GM19452 (cell line): ENCODE measurements around the gene KIRREL3.

Experiments used
- ATAC-seq: cut with Tn5 transposase; IDR thresholded peaks from one replicate; pipeline ENCODE4 v1.9.1; 2021; ENCODE audit not compliant: unreplicated experiment

Gene KIRREL3

GRCh38 chr11:126720539-126721235, 279.9 kb downstream of the KIRREL3 start:
- ATAC-seq = no peak

- ATAC-seq = no peak
These were observed 280.8 kb downstream of the KIRREL3 start for GRCh38 chr11:126719740-126720139.

GRCh38 chr11:126718276-126718675, 282.3 kb downstream of the KIRREL3 start:
- no peak for ATAC-seq

GRCh38 chr11:126716456-126717083, 284.0 kb downstream of the KIRREL3 start:
- ATAC-seq = no peak

GRCh38 chr11:126713806-126714205, 286.8 kb downstream of the KIRREL3 start:
- ATAC-seq = no peak

- no peak for ATAC-seq
These were observed 288.5 kb downstream of the KIRREL3 start for GRCh38 chr11:126711977-126712625.

- no peak for ATAC-seq
These were observed 289.7 kb downstream of the KIRREL3 start for GRCh38 chr11:126710804-126711399.

- no peak for ATAC-seq
These were observed 293.1 kb downstream of the KIRREL3 start for GRCh38 chr11:126707498-126707897.

GRCh38 chr11:126704096-126704495, 296.5 kb downstream of the KIRREL3 start:
- ATAC-seq = no peak

- no peak for ATAC-seq
These were observed 296.9 kb downstream of the KIRREL3 start for GRCh38 chr11:126703662-126704061.

GRCh38 chr11:126702987-126703386, 297.6 kb downstream of the KIRREL3 start:
- no peak for ATAC-seq

- ATAC-seq = no peak
These were observed 298.3 kb downstream of the KIRREL3 start for GRCh38 chr11:126702165-126702720.

GRCh38 chr11:126701520-126701897, 299.1 kb downstream of the KIRREL3 start:
- ATAC-seq = no peak

GRCh38 chr11:126700768-126701519, 299.6 kb downstream of the KIRREL3 start:
- peak; percentile 71 for ATAC-seq

GRCh38 chr11:126698576-126698975, 302.0 kb downstream of the KIRREL3 start:
- no peak for ATAC-seq

GRCh38 chr11:126697936-126698335, 302.6 kb downstream of the KIRREL3 start:
- ATAC-seq = no peak

GRCh38 chr11:126696982-126697381, 303.6 kb downstream of the KIRREL3 start:
- no peak for ATAC-seq

- no peak for ATAC-seq
These were observed 305.3 kb downstream of the KIRREL3 start for GRCh38 chr11:126695293-126695692.

- no peak for ATAC-seq
These were observed 306.4 kb downstream of the KIRREL3 start for GRCh38 chr11:126694065-126694625.

GRCh38 chr11:126687477-126687876, 313.1 kb downstream of the KIRREL3 start:
- ATAC-seq = no peak
